Prostate gland (tissue), 2 donors: ENCODE measurements around the gene CTDP1. TPM values are rescaled to one million over a fixed set of nuclear protein-coding genes. Genes with fewer than 3 reads are reported as not detected.

Source experiments
- DNase-seq: peaks from one replicate; pipeline ENCODE4 v3.0.0-alpha.2; 2019; ENCODE audit warnings: low spot score
- H3K27ac ChIP-seq, 2 donors: fragments of 200-600 bp; sonication (generic); 2 replicates each; pipeline ENCODE4 v1.5.1; 2017 to 2019
- H3K27me3 ChIP-seq: fragments of 200-600 bp; sonication (generic); replicated peaks from 2 replicates; pipeline ENCODE4 v1.5.1; 2019; ENCODE audit not compliant: insufficient read depth
- H3K36me3 ChIP-seq, 2 donors: fragments of 200-600 bp; sonication (generic); 1 replicate in 1 of 2; 2 replicates in 1 of 2; pipeline versions ENCODE4 v1.5.1 to v1.8.1; 2017 to 2019
- H3K4me1 ChIP-seq: fragments of 200-600 bp; sonication (generic); replicated peaks from 2 replicates; pipeline ENCODE4 v1.5.1; 2019
- H3K4me3 ChIP-seq, 2 donors: fragments of 200-600 bp; sonication (generic); 2 replicates each; pipeline ENCODE4 v1.5.1; 2017 to 2019
- H3K9me3 ChIP-seq: fragments of 200-600 bp; sonication (generic); 2 replicates; pipeline ENCODE4 v1.5.1; 2017
- POLR2A ChIP-seq: fragments of 450-650 bp; IDR thresholded peaks from one replicate; pipeline ENCODE4 v1.6.1; 2016; ENCODE audit warnings: antibody characterized with exemption, mild to moderate bottlenecking
- POLR2AphosphoS5 ChIP-seq: sonication (generic); formaldehyde crosslinking; IDR thresholded peaks from one replicate; pipeline ENCODE4 v1.6.1; 2017; ENCODE audit warnings: antibody characterized with exemption
- WGBS: methylation state at CpG from one replicate; pipeline ENCODE4 v1.1.5; 2018; 5-methylcytosine and 5-hydroxymethylcytosine counted together
- intact Hi-C: fragments of 100-400 bp; cut with DNase I; formaldehyde crosslinking; loops from one replicate; pipeline ENCODE4 v1.14.2; 2022
- total RNA-seq, 2 donors: library from RNA; depleted of rRNA; stranded (reverse); fragments of >200 nt; gene quantifications; one replicate each; pipeline ENCODE4 v1.1.0, GENCODE V29; 2016
- TF ChIP-seq, protein P1 (sequence below), 4 experiments: fragments of 200-600 bp in 2 of 4; fragments of 450-650 bp in 2 of 4; sonication (generic) in 2 of 4; IDR thresholded peaks; 1 replicate in 3 of 4; 2 replicates in 1 of 4; pipeline ENCODE4 v1.5.1; 2016 to 2019; ENCODE audit warnings: antibody characterized with exemption in 4 of 4, mild to moderate bottlenecking in 2 of 4, moderate library complexity in 2 of 4

Gene CTDP1
- total RNA-seq, 2 donors from 2014 or later = 23.0 to 33.6 TPM

DNA sequence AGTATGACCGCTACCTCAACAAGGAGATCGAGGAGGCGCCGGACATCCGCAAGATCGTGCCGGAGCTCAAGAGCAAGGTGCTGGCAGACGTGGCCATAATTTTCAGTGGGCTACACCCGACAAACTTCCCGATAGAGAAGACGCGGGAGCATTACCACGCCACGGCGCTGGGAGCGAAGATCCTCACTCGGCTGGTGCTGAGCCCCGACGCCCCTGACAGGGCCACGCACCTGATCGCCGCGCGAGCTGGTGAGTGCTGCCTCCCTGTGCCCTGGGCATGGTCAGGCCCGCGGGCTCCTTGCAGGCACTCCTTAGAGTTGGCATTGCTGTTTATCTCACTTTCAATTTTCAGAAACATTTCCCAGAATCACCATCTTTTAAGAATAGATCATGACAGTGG is 35.7 kb downstream of the CTDP1 start:
- intact Hi-C loops = no loop called here
- Histone ChIP-seq H3K9me3 (no peaks in the 10 kb centered on the region), H3K36me3 (no peaks in the 10 kb centered on the region), H3K4me1 (no peaks in the 10 kb centered on the region), H3K4me3 (no peak overlapping the region), H3K27me3 (no peaks in the 10 kb centered on the region), H3K27ac (no peak overlapping the region)
- no peak for DNase-seq
- 97% methylated on average over 26 of the region's 26 CpGs for WGBS
- TF ChIP-seq POLR2AphosphoS5 (no peak), POLR2A (no peak)
- TF ChIP-seq, protein P1, sequence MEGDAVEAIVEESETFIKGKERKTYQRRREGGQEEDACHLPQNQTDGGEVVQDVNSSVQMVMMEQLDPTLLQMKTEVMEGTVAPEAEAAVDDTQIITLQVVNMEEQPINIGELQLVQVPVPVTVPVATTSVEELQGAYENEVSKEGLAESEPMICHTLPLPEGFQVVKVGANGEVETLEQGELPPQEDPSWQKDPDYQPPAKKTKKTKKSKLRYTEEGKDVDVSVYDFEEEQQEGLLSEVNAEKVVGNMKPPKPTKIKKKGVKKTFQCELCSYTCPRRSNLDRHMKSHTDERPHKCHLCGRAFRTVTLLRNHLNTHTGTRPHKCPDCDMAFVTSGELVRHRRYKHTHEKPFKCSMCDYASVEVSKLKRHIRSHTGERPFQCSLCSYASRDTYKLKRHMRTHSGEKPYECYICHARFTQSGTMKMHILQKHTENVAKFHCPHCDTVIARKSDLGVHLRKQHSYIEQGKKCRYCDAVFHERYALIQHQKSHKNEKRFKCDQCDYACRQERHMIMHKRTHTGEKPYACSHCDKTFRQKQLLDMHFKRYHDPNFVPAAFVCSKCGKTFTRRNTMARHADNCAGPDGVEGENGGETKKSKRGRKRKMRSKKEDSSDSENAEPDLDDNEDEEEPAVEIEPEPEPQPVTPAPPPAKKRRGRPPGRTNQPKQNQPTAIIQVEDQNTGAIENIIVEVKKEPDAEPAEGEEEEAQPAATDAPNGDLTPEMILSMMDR (IDR thresholded peaks at IDR 0.05) = no peak

DNA sequence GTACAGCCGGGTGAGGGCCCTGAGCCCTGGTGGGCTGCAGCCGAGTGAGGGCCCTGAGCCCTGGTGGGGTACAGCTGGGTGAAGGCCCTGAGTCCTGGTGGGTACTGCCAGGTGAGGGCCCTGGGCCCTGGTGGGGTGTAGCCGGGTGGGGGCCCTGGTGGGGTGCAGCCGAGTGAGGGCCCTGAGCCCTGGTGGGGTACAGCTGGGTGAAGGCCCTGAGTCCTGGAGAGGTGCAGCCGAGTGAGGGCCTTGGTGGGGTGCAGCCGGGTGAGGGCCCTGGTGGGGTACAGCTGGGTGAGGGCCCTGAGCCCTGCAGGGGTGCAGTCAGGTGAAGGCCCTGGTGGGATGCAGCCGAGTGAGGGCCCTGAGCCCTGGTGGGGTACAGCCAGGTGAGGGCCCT is 37.5 kb downstream of the CTDP1 start:
- no peaks in the 10 kb centered on the region for H3K27me3 ChIP-seq
- TF ChIP-seq POLR2A = no peak
- TF ChIP-seq POLR2AphosphoS5 = no peak
- TF ChIP-seq, protein P1 (IDR thresholded peaks at IDR 0.05) = no peak
- H3K36me3 ChIP-seq = no peaks in the 10 kb centered on the region
- H3K27ac ChIP-seq = no peak overlapping the region
- no peak for DNase-seq
- no peak overlapping the region for H3K4me3 ChIP-seq
- WGBS = 98% methylated on average over 6 of the region's 7 CpGs
- H3K9me3 ChIP-seq = no peaks in the 10 kb centered on the region
- no peaks in the 10 kb centered on the region for H3K4me1 ChIP-seq
- intact Hi-C loops = no loop called here

DNA sequence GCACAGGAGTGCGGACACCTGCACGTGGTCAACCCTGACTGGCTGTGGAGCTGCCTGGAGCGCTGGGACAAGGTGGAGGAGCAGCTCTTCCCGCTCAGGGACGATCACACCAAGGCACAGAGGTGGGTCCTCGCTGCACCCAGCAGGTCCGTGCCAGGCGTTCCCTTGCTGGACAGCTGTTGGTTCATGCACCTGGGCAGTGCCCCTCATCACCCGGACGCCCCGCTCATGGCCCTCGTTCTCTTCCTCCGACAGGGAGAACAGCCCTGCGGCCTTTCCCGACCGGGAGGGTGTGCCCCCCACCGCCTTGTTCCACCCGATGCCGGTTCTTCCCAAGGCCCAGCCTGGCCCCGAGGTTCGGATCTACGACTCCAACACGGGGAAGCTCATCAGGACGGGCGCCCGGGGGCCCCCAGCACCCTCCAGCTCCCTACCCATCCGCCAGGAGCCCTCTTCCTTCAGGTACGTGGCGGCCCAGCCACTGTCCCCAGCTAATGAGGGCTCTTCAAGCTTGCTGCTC is 38.0 kb downstream of the CTDP1 start:
- Histone ChIP-seq H3K36me3 (no peaks in the 10 kb centered on the region), H3K9me3 (no peaks in the 10 kb centered on the region), H3K27me3 (no peaks in the 10 kb centered on the region), H3K27ac (no peak overlapping the region), H3K4me3 (no peak overlapping the region), H3K4me1 (no peaks in the 10 kb centered on the region)
- TF ChIP-seq POLR2AphosphoS5 (no peak), POLR2A (no peak)
- TF ChIP-seq, protein P1 (IDR thresholded peaks at IDR 0.05) = no peak
- DNase-seq = no peak
- intact Hi-C loops = no loop called here
- 94% methylated on average over 29 of the region's 29 CpGs for WGBS

DNA sequence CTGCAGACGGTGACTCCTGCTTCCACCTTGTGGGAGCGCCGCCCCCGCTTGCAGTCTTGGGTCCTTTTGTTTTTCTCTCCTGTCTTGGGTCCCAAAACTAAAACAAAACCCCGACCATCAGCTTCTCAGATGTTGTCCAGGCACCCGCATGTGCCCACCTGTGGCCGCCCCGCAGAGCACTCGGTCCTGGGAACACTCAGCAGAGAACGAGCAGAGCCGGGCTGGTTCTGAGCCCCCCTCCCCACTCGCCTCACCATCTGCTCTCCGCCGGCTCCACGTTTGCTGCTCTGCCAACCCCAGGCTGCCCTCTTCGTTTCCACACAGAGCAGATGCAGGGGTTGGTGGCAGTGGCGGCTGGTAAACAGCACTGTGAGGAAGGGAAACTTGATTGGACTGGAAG is 38.5 kb downstream of the CTDP1 start:
- no peak overlapping the region for H3K4me3 ChIP-seq

More for the DNA sequence above, 38.5 kb downstream of the CTDP1 start:
- Histone ChIP-seq H3K9me3 (no peaks in the 10 kb centered on the region), H3K36me3 (no peaks in the 10 kb centered on the region), H3K4me1 (no peaks in the 10 kb centered on the region), H3K27ac (no peak overlapping the region), H3K27me3 (no peaks in the 10 kb centered on the region)
- TF ChIP-seq POLR2AphosphoS5 (no peak), POLR2A (no peak)
- TF ChIP-seq, protein P1 (IDR thresholded peaks at IDR 0.05) = no peak
- 93% methylated on average over 17 of the region's 17 CpGs for WGBS
- intact Hi-C loops = no loop called here
- DNase-seq = no peak
